HepG2 (cell line): ENCODE results near the gene ZMYND8. TPM values are rescaled to one million over a fixed set of nuclear protein-coding genes. Genes with fewer than 3 reads are reported as not detected.

ENCODE experiments used
- ADNP ChIP-seq: sonication (generic); formaldehyde crosslinking; IDR thresholded peaks from 2 replicates; pipeline ENCODE4 v1.4.0; 2020; ENCODE audit warnings: missing genetic modification reagents
- CBFB ChIP-seq: sonication (generic); formaldehyde crosslinking; IDR thresholded peaks from 2 replicates; pipeline ENCODE4 v1.4.0; 2020; ENCODE audit warnings: missing genetic modification reagents
- EED ChIP-seq: sonication (generic); formaldehyde crosslinking; IDR thresholded peaks from 2 replicates; pipeline ENCODE4 v1.5.0; 2020; ENCODE audit warnings: mild to moderate bottlenecking, missing genetic modification reagents
- HNRNPL ChIP-seq: fragments of 200-400 bp; formaldehyde crosslinking; IDR thresholded peaks from 2 replicates; pipeline ENCODE4 v1.6.1; 2017; ENCODE audit warnings: mild to moderate bottlenecking, low read depth, low read length
- MAFG ChIP-seq: sonication (generic); formaldehyde crosslinking; IDR thresholded peaks from 2 replicates; pipeline ENCODE4 v1.5.1; 2020; ENCODE audit warnings: mild to moderate bottlenecking, missing genetic modification reagents
- MYNN ChIP-seq: sonication (generic); formaldehyde crosslinking; IDR thresholded peaks from 2 replicates; pipeline ENCODE4 v1.4.0; 2020; ENCODE audit warnings: mild to moderate bottlenecking, low read depth, missing genetic modification reagents
- NFIC ChIP-seq: IDR thresholded peaks from 2 replicates; pipeline ENCODE4 v1.6.1; 2012; ENCODE audit warnings: mild to moderate bottlenecking, low read length, inconsistent platforms
- NFRKB ChIP-seq: fragments of 450-650 bp; IDR thresholded peaks from 2 replicates; pipeline ENCODE4 v1.6.1; 2017
- ZMAT3 ChIP-seq: sonication (generic); formaldehyde crosslinking; conservative IDR thresholded peaks from 2 replicates; pipeline ENCODE4 v1.7.0; 2021; ENCODE audit warnings: missing genetic modification reagents
- ZNF256 ChIP-seq: sonication (generic); formaldehyde crosslinking; conservative IDR thresholded peaks from 2 replicates; pipeline ENCODE4 v1.4.0; 2020; ENCODE audit warnings: missing genetic modification reagents
- ZNF709 ChIP-seq: sonication (generic); formaldehyde crosslinking; IDR thresholded peaks from 2 replicates; pipeline ENCODE4 v1.5.0; 2020; ENCODE audit warnings: mild to moderate bottlenecking, missing genetic modification reagents
- polyA plus RNA-seq, 8 experiments: library from polyadenylated mRNA; depleted of rRNA in 3 of 8; stranded (reverse) in 7 of 8; unstranded in 1 of 8; fragments of >200 nt; fragmentation: Illumina TruSeq in 4 of 8; extraction: Trizol in 4 of 8; gene quantifications; 2 replicates each; pipeline versions ENCODE4 v1.2.1 to v1.2.3, GENCODE V29; 2011 to 2016; ENCODE audit warnings: low read depth in 4 of 8, missing spikeins in 1 of 8, mixed read lengths in 1 of 8; ENCODE audit not compliant: insufficient read depth in 1 of 8
- total RNA-seq, 5 experiments: library from RNA; depleted of rRNA; stranded (reverse); fragments of >200 nt; fragmentation: Illumina TruSeq; extraction: Trizol; gene quantifications; 2 replicates each; pipeline ENCODE4 v1.2.3, GENCODE V29; 2016; ENCODE audit warnings: low read depth in 1 of 5
- TF ChIP-seq, protein P1 (sequence below): sonication (generic); formaldehyde crosslinking; IDR thresholded peaks from one replicate; pipeline ENCODE4 v1.5.1; 2020; ENCODE audit warnings: mild to moderate bottlenecking, missing genetic modification reagents; ENCODE audit errors: not compliant biosample characterization
- TF ChIP-seq, protein P2 (sequence below): sonication (generic); formaldehyde crosslinking; IDR thresholded peaks from 2 replicates; pipeline ENCODE4 v1.4.0; 2020; ENCODE audit warnings: missing genetic modification reagents, mild to moderate bottlenecking, borderline replicate concordance
- TF ChIP-seq, protein P3 (sequence below): sonication (generic); formaldehyde crosslinking; IDR thresholded peaks from 2 replicates; pipeline ENCODE4 v1.4.0; 2020; ENCODE audit warnings: missing genetic modification reagents

Gene ZMYND8
- total and polyA plus RNA-seq, 2 of the 13 experiments (the other 11 are each of a cell fraction or from before 2014, with no cell fraction given) = 53.9 to 84.7 TPM

DNA sequence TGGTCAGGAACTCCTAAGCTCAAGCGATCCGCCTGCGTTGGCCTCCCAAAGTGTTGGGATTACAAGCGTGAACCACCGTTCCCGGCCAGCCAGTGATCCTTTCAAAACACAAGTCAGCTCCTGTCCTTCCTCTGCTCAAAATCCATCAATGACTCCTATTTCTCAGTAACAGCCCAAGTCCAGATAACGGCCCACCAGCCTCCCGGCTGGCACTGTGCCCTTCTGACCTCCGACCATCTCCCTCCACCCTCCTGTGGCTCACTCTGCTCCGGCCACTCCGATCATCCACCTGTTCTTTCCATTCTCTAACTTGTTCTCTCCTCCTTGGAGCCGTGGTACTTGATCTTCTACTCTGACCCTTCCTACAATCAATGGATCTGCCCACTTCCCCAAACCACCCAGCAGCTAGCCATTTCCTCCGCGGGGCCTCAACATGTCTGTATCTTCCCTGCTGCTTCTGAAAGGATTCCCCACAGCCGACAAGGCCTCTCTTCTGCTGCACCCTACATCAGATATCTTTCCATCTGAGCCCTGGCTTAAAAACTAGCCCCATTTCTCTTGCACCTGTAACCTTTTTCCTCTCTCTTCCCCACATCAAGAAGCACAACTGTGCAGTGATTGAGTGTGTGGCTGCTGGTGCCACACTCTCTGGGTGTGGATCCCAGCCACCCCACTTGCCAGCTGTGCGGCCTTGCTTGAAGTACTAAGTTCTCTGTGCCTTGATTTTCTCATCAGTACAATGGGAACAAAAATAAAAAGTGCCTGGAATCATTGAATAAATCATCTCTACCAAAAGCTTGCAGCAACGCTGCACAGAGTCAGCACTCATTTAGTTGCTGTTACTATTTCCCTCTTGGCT is 6.1 kb upstream of the ZMYND8 start (continued):
- TF ChIP-seq, protein P1, sequence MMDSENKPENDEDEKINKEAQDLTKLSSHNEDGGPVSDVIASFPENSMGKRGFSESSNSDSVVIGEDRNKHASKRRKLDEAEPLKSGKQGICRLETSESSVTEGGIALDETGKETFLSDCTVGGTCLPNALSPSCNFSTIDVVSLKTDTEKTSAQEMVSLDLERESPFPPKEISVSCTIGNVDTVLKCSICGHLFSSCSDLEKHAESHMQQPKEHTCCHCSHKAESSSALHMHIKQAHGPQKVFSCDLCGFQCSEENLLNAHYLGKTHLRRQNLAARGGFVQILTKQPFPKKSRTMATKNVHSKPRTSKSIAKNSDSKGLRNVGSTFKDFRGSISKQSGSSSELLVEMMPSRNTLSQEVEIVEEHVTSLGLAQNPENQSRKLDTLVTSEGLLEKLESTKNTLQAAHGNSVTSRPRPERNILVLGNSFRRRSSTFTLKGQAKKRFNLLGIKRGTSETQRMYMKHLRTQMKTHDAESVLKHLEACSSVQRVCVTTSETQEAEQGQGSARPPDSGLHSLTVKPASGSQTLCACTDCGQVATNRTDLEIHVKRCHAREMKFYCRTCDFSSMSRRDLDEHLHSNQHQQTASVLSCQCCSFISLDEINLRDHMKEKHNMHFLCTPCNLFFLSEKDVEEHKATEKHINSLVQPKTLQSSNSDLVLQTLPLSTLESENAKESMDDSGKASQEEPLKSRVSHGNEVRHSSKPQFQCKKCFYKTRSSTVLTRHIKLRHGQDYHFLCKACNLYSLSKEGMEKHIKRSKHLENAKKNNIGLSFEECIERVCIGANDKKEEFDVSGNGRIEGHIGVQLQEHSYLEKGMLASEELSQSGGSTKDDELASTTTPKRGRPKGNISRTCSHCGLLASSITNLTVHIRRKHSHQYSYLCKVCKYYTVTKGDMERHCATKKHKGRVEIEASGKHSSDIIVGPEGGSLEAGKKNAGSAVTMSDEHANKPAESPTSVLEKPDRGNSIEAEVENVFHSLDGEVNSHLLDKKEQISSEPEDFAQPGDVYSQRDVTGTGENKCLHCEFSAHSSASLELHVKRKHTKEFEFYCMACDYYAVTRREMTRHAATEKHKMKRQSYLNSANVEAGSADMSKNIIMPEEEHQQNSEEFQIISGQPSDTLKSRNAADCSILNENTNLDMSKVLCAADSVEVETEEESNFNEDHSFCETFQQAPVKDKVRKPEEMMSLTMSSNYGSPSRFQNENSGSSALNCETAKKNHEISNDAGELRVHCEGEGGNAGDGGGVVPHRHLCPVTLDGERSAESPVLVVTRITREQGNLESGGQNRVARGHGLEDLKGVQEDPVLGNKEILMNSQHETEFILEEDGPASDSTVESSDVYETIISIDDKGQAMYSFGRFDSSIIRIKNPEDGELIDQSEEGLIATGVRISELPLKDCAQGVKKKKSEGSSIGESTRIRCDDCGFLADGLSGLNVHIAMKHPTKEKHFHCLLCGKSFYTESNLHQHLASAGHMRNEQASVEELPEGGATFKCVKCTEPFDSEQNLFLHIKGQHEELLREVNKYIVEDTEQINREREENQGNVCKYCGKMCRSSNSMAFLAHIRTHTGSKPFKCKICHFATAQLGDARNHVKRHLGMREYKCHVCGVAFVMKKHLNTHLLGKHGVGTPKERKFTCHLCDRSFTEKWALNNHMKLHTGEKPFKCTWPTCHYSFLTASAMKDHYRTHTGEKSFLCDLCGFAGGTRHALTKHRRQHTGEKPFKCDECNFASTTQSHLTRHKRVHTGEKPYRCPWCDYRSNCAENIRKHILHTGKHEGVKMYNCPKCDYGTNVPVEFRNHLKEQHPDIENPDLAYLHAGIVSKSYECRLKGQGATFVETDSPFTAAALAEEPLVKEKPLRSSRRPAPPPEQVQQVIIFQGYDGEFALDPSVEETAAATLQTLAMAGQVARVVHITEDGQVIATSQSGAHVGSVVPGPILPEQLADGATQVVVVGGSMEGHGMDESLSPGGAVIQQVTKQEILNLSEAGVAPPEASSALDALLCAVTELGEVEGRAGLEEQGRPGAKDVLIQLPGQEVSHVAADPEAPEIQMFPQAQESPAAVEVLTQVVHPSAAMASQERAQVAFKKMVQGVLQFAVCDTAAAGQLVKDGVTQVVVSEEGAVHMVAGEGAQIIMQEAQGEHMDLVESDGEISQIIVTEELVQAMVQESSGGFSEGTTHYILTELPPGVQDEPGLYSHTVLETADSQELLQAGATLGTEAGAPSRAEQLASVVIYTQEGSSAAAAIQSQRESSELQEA (CRISPR knock-in tag) = peak; percentile 31
- TF ChIP-seq, protein P2, sequence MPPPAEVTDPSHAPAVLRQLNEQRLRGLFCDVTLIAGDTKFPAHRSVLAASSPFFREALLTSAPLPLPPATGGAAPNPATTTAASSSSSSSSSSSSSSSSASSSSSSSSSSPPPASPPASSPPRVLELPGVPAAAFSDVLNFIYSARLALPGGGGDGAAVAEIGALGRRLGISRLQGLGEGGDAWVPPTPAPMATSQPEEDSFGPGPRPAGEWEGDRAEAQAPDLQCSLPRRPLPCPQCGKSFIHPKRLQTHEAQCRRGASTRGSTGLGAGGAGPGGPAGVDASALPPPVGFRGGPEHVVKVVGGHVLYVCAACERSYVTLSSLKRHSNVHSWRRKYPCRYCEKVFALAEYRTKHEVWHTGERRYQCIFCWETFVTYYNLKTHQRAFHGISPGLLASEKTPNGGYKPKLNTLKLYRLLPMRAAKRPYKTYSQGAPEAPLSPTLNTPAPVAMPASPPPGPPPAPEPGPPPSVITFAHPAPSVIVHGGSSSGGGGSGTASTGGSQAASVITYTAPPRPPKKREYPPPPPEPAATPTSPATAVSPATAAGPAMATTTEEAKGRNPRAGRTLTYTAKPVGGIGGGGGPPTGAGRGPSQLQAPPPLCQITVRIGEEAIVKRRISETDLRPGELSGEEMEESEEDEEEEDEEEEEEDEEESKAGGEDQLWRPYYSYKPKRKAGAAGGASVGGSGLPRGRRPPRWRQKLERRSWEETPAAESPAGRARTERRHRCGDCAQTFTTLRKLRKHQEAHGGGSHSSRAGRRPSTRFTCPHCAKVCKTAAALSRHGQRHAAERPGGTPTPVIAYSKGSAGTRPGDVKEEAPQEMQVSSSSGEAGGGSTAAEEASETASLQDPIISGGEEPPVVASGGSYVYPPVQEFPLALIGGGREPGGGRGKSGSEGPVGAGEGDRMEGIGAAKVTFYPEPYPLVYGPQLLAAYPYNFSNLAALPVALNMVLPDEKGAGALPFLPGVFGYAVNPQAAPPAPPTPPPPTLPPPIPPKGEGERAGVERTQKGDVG (CRISPR knock-in tag) = 0 out of 2 replicates have a peak, but pooled peaks have one; percentile 38
- TF ChIP-seq ZNF256 (CRISPR knock-in tag) (no peak), CBFB (CRISPR knock-in tag) (no peak), NFIC (no peak), ZNF709 (CRISPR knock-in tag) (0 out of 2 replicates have a peak, but pooled peaks have one; percentile 26), MAFG (CRISPR knock-in tag) (no peak; the same call in 1 of the 2 replicates), HNRNPL (0 out of 2 replicates have a peak, but pooled peaks have one; percentile 22), ZMAT3 (no peak), ADNP (CRISPR knock-in tag) (no peak), NFRKB (no peak), EED (no peak), MYNN (CRISPR knock-in tag) (peak; percentile 95; the same call in 1 of the 2 replicates)
- TF ChIP-seq, protein P3, sequence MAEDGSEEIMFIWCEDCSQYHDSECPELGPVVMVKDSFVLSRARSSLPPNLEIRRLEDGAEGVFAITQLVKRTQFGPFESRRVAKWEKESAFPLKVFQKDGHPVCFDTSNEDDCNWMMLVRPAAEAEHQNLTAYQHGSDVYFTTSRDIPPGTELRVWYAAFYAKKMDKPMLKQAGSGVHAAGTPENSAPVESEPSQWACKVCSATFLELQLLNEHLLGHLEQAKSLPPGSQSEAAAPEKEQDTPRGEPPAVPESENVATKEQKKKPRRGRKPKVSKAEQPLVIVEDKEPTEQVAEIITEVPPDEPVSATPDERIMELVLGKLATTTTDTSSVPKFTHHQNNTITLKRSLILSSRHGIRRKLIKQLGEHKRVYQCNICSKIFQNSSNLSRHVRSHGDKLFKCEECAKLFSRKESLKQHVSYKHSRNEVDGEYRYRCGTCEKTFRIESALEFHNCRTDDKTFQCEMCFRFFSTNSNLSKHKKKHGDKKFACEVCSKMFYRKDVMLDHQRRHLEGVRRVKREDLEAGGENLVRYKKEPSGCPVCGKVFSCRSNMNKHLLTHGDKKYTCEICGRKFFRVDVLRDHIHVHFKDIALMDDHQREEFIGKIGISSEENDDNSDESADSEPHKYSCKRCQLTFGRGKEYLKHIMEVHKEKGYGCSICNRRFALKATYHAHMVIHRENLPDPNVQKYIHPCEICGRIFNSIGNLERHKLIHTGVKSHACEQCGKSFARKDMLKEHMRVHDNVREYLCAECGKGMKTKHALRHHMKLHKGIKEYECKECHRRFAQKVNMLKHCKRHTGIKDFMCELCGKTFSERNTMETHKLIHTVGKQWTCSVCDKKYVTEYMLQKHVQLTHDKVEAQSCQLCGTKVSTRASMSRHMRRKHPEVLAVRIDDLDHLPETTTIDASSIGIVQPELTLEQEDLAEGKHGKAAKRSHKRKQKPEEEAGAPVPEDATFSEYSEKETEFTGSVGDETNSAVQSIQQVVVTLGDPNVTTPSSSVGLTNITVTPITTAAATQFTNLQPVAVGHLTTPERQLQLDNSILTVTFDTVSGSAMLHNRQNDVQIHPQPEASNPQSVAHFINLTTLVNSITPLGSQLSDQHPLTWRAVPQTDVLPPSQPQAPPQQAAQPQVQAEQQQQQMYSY (CRISPR knock-in tag) = no peak
